H1 (cell line): Measurements from ENCODE around the gene C20orf96. TPM values are rescaled to one million over a fixed set of nuclear protein-coding genes. Genes with fewer than 3 reads are reported as not detected.
A peak's percentile ranks its signal among the peaks of the same experiment; 100 is the strongest.

Experiments
- CTCF ChIA-PET: fragments of 300-600 bp; sonication (Branson Sonifier 250); formaldehyde crosslinking; loops from one replicate; lab custom pipeline; 2021; ENCODE audit not compliant: partially characterized antibody; lab: Charles Lee
- POLR2A ChIA-PET: fragments of 300-600 bp; sonication (Branson Sonifier 250); formaldehyde crosslinking; loops from one replicate; lab custom pipeline; 2021; ENCODE audit warnings: inconsistent platforms; ENCODE audit not compliant: partially characterized antibody; lab: Charles Lee
- DNase-seq, 2 experiments: peaks; one replicate each; pipeline versions ENCODE4 v3.0.0 to v3.0.0-alpha.2; 2010 to 2022; ENCODE audit warnings: low spot score in 2 of 2, low read depth in 1 of 2, mixed read lengths in 1 of 2
- FAIRE-seq: peaks from 2 replicates; lab custom pipeline; 2011; peaks lifted over from hg19 to GRCh38; lab: Jason Lieb, UNC
- H2AFZ ChIP-seq: 2 replicates; pipeline ENCODE4 v1.8.1; 2012; ENCODE audit warnings: low read length, inconsistent platforms
- H2AK5ac ChIP-seq: 2 replicates; pipeline ENCODE4 v1.6.1; 2013; ENCODE audit warnings: low read depth, low read length
- H2BK120ac ChIP-seq: replicated peaks from 2 replicates; pipeline ENCODE3; 2013; ENCODE audit warnings: low read depth, low read length, inconsistent platforms
- H2BK12ac ChIP-seq: 2 replicates; pipeline ENCODE4 v1.6.1; 2013; ENCODE audit warnings: low read depth, low read length
- H2BK15ac ChIP-seq: 2 replicates; pipeline ENCODE4 v1.6.1; 2013; ENCODE audit warnings: low read length
- H2BK20ac ChIP-seq: 2 replicates; pipeline ENCODE4 v1.6.1; 2013; ENCODE audit warnings: low read length
- H2BK5ac ChIP-seq: 2 replicates; pipeline ENCODE4 v1.6.1; 2013; ENCODE audit warnings: low read depth, low read length
- H3K14ac ChIP-seq: 2 replicates; pipeline ENCODE4 v1.6.1; 2013; ENCODE audit warnings: inconsistent platforms; ENCODE audit not compliant: insufficient read length
- H3K18ac ChIP-seq: 2 replicates; pipeline ENCODE4 v1.6.1; 2013; ENCODE audit warnings: low read length; ENCODE audit errors: extremely low read depth
- H3K23ac ChIP-seq: 2 replicates; pipeline ENCODE4 v1.6.1; 2013; ENCODE audit warnings: inconsistent platforms; ENCODE audit not compliant: insufficient read length
- H3K23me2 ChIP-seq: 2 replicates; pipeline ENCODE4 v1.6.1; 2013; ENCODE audit warnings: low read depth, low read length
- H3K27ac ChIP-seq: 2 replicates; pipeline ENCODE4 v1.6.1; 2011; ENCODE audit warnings: low read depth, low read length, inconsistent platforms
- H3K27me3 ChIP-seq, 4 experiments: replicated peaks in 1 of 4; 1 replicate in 1 of 4; 2 replicates in 3 of 4; pipeline versions ENCODE4 v1.6.1 to v1.8.1; 2011 to 2013; ENCODE audit warnings: low read length in 3 of 4, mild to moderate bottlenecking in 3 of 4, inconsistent platforms in 2 of 4, mixed read lengths in 2 of 4, moderate library complexity in 1 of 4; ENCODE audit not compliant: control insufficient read depth in 3 of 4, insufficient read depth in 3 of 4; ENCODE audit errors: extremely low read depth in 1 of 4
- H3K36me3 ChIP-seq, 4 experiments: 2 replicates each; pipeline versions ENCODE4 v1.6.1 to v1.8.1; 2011 to 2013; ENCODE audit warnings: mild to moderate bottlenecking in 4 of 4, low read length in 3 of 4, moderate library complexity in 2 of 4, control low read depth in 1 of 4, inconsistent platforms in 1 of 4; ENCODE audit not compliant: insufficient read depth in 4 of 4, control insufficient read depth in 2 of 4
- H3K4ac ChIP-seq: replicated peaks from 2 replicates; pipeline ENCODE3; 2013; ENCODE audit warnings: low read length, low read depth, mixed read lengths, inconsistent platforms; ENCODE audit not compliant: insufficient read length
- H3K4me1 ChIP-seq, 4 experiments: replicated peaks in 1 of 4; 1 replicate in 1 of 4; 2 replicates in 3 of 4; pipeline versions ENCODE4 v1.6.1 to v1.8.1; 2011 to 2013; ENCODE audit warnings: low read length in 3 of 4, inconsistent platforms in 2 of 4, mixed read lengths in 1 of 4; ENCODE audit not compliant: insufficient read depth in 4 of 4, control insufficient read depth in 3 of 4
- H3K4me2 ChIP-seq, 2 experiments: 2 replicates each; pipeline versions ENCODE4 v1.6.1 to v1.8.1; 2011 to 2013; ENCODE audit warnings: low read depth in 2 of 2, low read length in 2 of 2, control low read depth in 1 of 2, inconsistent platforms in 1 of 2, mild to moderate bottlenecking in 1 of 2; ENCODE audit not compliant: insufficient read depth in 1 of 2
- H3K4me3 ChIP-seq, 4 experiments: fragments of 200-600, 300-600 bp in 1 of 4; sonication (generic), shearing (Covaris generic), sonication (Bioruptor Twin) in 1 of 4; 2 replicates each; pipeline versions ENCODE4 v1.5.1 to v1.8.1; 2011 to 2016; ENCODE audit warnings: low read length in 4 of 4, low read depth in 3 of 4, control low read depth in 2 of 4, inconsistent platforms in 2 of 4, mild to moderate bottlenecking in 2 of 4, mixed read lengths in 1 of 4, moderate library complexity in 1 of 4; ENCODE audit not compliant: insufficient read depth in 2 of 4; ENCODE audit errors: extremely low read depth in 1 of 4
- H3K56ac ChIP-seq: replicated peaks from 2 replicates; pipeline ENCODE3; 2013; ENCODE audit warnings: low read depth, mild to moderate bottlenecking, mixed read lengths, low read length, inconsistent platforms; ENCODE audit not compliant: insufficient read length
- H3K79me1 ChIP-seq: 2 replicates; pipeline ENCODE4 v1.6.1; 2013; ENCODE audit warnings: low read depth, low read length, control low read depth
- H3K79me2 ChIP-seq, 2 experiments: 2 replicates each; pipeline versions ENCODE4 v1.6.1 to v1.8.1; 2012 to 2013; ENCODE audit warnings: low read length in 2 of 2, mild to moderate bottlenecking in 2 of 2, inconsistent platforms in 1 of 2; ENCODE audit not compliant: insufficient read depth in 2 of 2, control insufficient read depth in 1 of 2
- H3K9ac ChIP-seq, 4 experiments: replicated peaks in 1 of 4; 1 replicate in 1 of 4; 2 replicates in 3 of 4; pipeline versions ENCODE4 v1.6.1 to v1.8.1; 2011 to 2013; ENCODE audit warnings: low read depth in 3 of 4, low read length in 3 of 4, control low read depth in 2 of 4, mild to moderate bottlenecking in 2 of 4, moderate library complexity in 2 of 4, inconsistent platforms in 1 of 4; ENCODE audit errors: extremely low read depth in 1 of 4
- H3K9me3 ChIP-seq, 2 experiments: 2 replicates each; pipeline versions ENCODE4 v1.6.1 to v1.8.1; 2012 to 2013; ENCODE audit warnings: mild to moderate bottlenecking in 2 of 2, moderate library complexity in 2 of 2, control low read depth in 1 of 2, inconsistent platforms in 1 of 2, low read depth in 1 of 2, low read length in 1 of 2, mixed read lengths in 1 of 2; ENCODE audit not compliant: insufficient read depth in 2 of 2
- H4K20me1 ChIP-seq, 2 experiments: replicated peaks in 1 of 2; 2 replicates each; pipeline versions ENCODE3 to v1.8.1; 2011 to 2013; ENCODE audit warnings: inconsistent platforms in 2 of 2, low read length in 2 of 2, mild to moderate bottlenecking in 1 of 2; ENCODE audit not compliant: insufficient read depth in 2 of 2, control insufficient read depth in 1 of 2
- H4K5ac ChIP-seq: 2 replicates; pipeline ENCODE4 v1.6.1; 2013; ENCODE audit warnings: low read length, low read depth, mixed read lengths, inconsistent platforms; ENCODE audit not compliant: insufficient read length
- H4K8ac ChIP-seq: 2 replicates; pipeline ENCODE4 v1.8.0; 2013; ENCODE audit warnings: mild to moderate bottlenecking, moderate library complexity, low read length, inconsistent platforms; ENCODE audit not compliant: insufficient read depth; ENCODE audit errors: extremely low read depth
- H4K91ac ChIP-seq: replicated peaks from 2 replicates; pipeline ENCODE3; 2013; ENCODE audit warnings: low read length, mixed read lengths, inconsistent platforms; ENCODE audit not compliant: insufficient read length
- BACH1 ChIP-seq: IDR thresholded peaks from 2 replicates; pipeline ENCODE4 v1.6.1; 2012; ENCODE audit warnings: low read length, improper control_type of control experiment
- CEBPB ChIP-seq: IDR thresholded peaks from 2 replicates; pipeline ENCODE4 v1.6.1; 2012; ENCODE audit warnings: low read depth, low read length
- FOSL1 ChIP-seq: IDR thresholded peaks from 2 replicates; pipeline ENCODE4 v1.6.1; 2011; ENCODE audit warnings: mild to moderate bottlenecking, low read depth, low read length, moderate library complexity; ENCODE audit not compliant: insufficient read depth
- KDM5A ChIP-seq: fragments of 200-600 bp; IDR thresholded peaks from 2 replicates; pipeline ENCODE4 v1.7.1; 2012; ENCODE audit warnings: mild to moderate bottlenecking, low read length, inconsistent platforms, mixed read lengths
- POLR2A ChIP-seq, 2 experiments: IDR thresholded peaks; 1 replicate in 1 of 2; 2 replicates in 1 of 2; pipeline ENCODE4 v1.6.1; 2011; ENCODE audit warnings: low read depth in 2 of 2, low read length in 2 of 2, mild to moderate bottlenecking in 2 of 2; ENCODE audit errors: control extremely low read depth in 1 of 2
- SIRT6 ChIP-seq: IDR thresholded peaks from one replicate; pipeline ENCODE4 v1.7.1; 2012; ENCODE audit warnings: low read length, inconsistent platforms
- TAF7 ChIP-seq: optimal IDR thresholded peaks from 2 replicates; pipeline ENCODE3; 2011; ENCODE audit warnings: low read depth, mild to moderate bottlenecking, inconsistent platforms, low read length, moderate library complexity, borderline replicate concordance
- WGBS, 2 experiments: shearing (Covaris generic) in 1 of 2; methylation state at CpG; one replicate each; pipeline versions ENCODE4 v1.1.6 to v1.1.7; 2013 to 2015; ENCODE audit warnings: low lambda C conversion rate in 2 of 2, mixed read lengths in 2 of 2, inconsistent platforms in 1 of 2, low coverage in 1 of 2, missing lambda C conversion rate in 1 of 2; ENCODE audit not compliant: insufficient replicate concordance in 2 of 2, insufficient coverage in 1 of 2, insufficient read length in 1 of 2; ENCODE audit errors: extremely low coverage in 1 of 2, missing lambda C conversion rate in 1 of 2; 5-methylcytosine and 5-hydroxymethylcytosine counted together
- polyA plus RNA-seq, 7 experiments: library from polyadenylated mRNA; depleted of rRNA in 3 of 7; stranded (reverse) in 5 of 7; unstranded in 2 of 7; fragments of >200 nt in 5 of 7; fragments of 200-250 nt in 2 of 7; gene quantifications; 1 replicate in 5 of 7; 2 replicates in 1 of 7; 4 replicates in 1 of 7; pipeline versions ENCODE4 v1.2.1 to v1.2.3, GENCODE V29; 2011 to 2013; ENCODE audit warnings: missing spikeins in 2 of 7, mixed read lengths in 2 of 7
- total RNA-seq: library from RNA; stranded (reverse); fragmentation: NEBNext Ultra II Directional; extraction: Animal tissue kit (Norgen Biotek cat#: 25700); gene quantifications from 2 replicates; pipeline ENCODE4 v1.2.1, GENCODE V29; 2021
- TF ChIP-seq, protein P1 (sequence below), 3 experiments: IDR thresholded peaks; 1 replicate in 2 of 3; 2 replicates in 1 of 3; pipeline versions ENCODE4 v1.5.1 to v1.6.1; 2011; ENCODE audit warnings: low read length in 3 of 3, mild to moderate bottlenecking in 3 of 3, inconsistent platforms in 2 of 3, low read depth in 1 of 3, moderate library complexity in 1 of 3; ENCODE audit not compliant: insufficient read depth in 1 of 3; ENCODE audit errors: control extremely low read depth in 1 of 3

The C20orf96 gene
- total and polyA plus RNA-seq, 2 of the 8 experiments (the other 6 are each of a cell fraction or from before 2014, with no cell fraction given), result 19.2 to 21.0 TPM

DNA sequence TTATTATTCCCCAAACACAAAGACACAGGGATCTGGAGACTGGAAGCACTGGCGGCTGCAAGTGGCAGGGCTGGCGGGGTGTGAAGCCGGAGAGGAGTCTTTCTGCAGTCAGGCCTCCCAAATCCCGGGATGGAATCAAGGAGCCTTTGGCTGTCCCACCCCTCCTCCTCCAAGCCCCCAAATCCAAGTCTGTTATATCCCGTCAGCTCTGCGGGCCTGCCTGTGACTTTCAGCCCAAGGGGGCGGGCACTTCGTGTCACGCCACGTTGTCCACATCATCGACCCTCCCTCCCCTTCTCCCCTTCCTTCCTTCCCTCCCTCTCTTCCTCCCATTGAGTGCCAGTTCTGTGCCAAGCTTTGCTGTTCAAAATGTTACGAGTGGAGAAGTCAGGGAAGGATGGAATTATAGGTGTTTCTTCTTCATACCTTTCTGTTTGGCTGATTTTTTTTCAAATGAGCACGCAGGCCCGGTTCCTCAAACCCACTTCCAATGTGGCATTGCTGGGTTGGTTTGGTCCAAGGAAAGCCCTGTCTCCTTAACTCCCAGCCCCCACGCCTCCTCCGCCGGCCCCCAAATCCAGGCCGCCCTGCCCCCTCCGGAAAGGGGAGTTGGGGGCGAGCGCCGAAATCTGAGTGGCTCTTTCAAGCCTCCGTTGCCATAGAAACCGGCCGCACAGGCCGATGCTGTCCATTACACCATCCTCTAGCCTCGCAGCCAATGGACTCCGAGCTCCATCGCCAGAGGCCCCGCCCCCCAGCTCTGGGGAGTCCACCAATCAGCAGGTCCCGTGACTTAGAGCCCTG, 19.5 kb upstream of the C20orf96 start:
- Histone ChIP-seq H3K14ac (no peak overlapping the region), H2BK5ac (peak overlapping the region; percentile 83), H3K23ac (no peak overlapping the region), H3K79me1 (no peaks in the 10 kb centered on the region), H4K8ac (peak overlapping the region; percentile 60; the same call in 1 of the 2 replicates), H3K4me2 (peak overlapping the region; percentile 79 to 92), H2BK15ac (no peak overlapping the region), H2AK5ac (no peak overlapping the region), H4K5ac (peak overlapping the region; percentile 27), H4K91ac (peak overlapping the region; percentile 93), H3K4ac (peak overlapping the region; percentile 11), H3K4me1 (peaks cover 4 to 11% (median 6%) of the 10 kb centered on the region in 4 experiments), H2AFZ (peak overlapping the region; percentile 81; the same call in 1 of the 2 replicates), H3K79me2 (no peaks in the 10 kb centered on the region), H3K9ac (peak overlapping the region in 3 of 4 experiments; percentile 40 to 74 (median 41); a peak in 6 of 7 replicates), H3K36me3 (no peaks in the 10 kb centered on the region), H3K18ac (peak overlapping the region; percentile 43), H2BK120ac (peak overlapping the region; percentile 18), H3K4me3 (peak overlapping the region; percentile 42 to 60 (median 59)), H2BK12ac (peak overlapping the region; percentile 13; the same call in 1 of the 2 replicates), H3K27me3 (no peaks in the 10 kb centered on the region), H3K27ac (peak overlapping the region; percentile 69), H3K9me3 (no peaks in the 10 kb centered on the region), H4K20me1 (no peaks in the 10 kb centered on the region), H3K56ac (peak overlapping the region; percentile 51), H3K23me2 (peaks cover 4% of the 10 kb centered on the region), H2BK20ac (no peak overlapping the region)
- ChIA-PET POLR2A (interaction anchor here (0.6 to 6.4 kb wide), 7 partner anchors 11 to 70 kb away, joined by 3 to 97 read pairs (median 6); partner anchors contain the start of genes NRSN2, SOX12 and ZCCHC3), CTCF (interaction anchor here (1.0 to 4.5 kb wide), 6 partner anchors 10 to 44 kb away, joined by 3 to 30 read pairs (median 16); no protein-coding TSS in a partner anchor)
- DNase-seq (peak; percentile 98 to 99), FAIRE-seq (peak; percentile 92)
- 1% methylated on average over 28 of the region's 31 CpGs; no CpG with 5 or more reads in 1 of the 2 experiments for WGBS, 2 experiments
- TF ChIP-seq, protein P1, sequence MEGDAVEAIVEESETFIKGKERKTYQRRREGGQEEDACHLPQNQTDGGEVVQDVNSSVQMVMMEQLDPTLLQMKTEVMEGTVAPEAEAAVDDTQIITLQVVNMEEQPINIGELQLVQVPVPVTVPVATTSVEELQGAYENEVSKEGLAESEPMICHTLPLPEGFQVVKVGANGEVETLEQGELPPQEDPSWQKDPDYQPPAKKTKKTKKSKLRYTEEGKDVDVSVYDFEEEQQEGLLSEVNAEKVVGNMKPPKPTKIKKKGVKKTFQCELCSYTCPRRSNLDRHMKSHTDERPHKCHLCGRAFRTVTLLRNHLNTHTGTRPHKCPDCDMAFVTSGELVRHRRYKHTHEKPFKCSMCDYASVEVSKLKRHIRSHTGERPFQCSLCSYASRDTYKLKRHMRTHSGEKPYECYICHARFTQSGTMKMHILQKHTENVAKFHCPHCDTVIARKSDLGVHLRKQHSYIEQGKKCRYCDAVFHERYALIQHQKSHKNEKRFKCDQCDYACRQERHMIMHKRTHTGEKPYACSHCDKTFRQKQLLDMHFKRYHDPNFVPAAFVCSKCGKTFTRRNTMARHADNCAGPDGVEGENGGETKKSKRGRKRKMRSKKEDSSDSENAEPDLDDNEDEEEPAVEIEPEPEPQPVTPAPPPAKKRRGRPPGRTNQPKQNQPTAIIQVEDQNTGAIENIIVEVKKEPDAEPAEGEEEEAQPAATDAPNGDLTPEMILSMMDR (IDR thresholded peaks at IDR 0.05; ENCODE audit: control extremely low read depth in 1 of 3, insufficient read depth in 1 of 3, low read depth in 1 of 3, low read length in 3 of 3), result no peak
- peak; percentile 54 to 77 for TF ChIP-seq POLR2A (IDR thresholded peaks at IDR 0.05; ENCODE audit: control extremely low read depth in 1 of 2, low read depth in 2 of 2, low read length in 2 of 2)
- TF ChIP-seq FOSL1, result no peak
- no peak for TF ChIP-seq CEBPB
- peak; percentile 21 for TF ChIP-seq TAF7
- TF ChIP-seq KDM5A, result no peak
- TF ChIP-seq BACH1, result no peak
- no peak for TF ChIP-seq SIRT6
